G401 (cell line): ENCODE data around the gene COL27A1. TPM values are rescaled to one million over a fixed set of nuclear protein-coding genes. Genes with fewer than 3 reads are reported as not detected.

Experiments used
- DNase-seq: peaks from one replicate; pipeline ENCODE4 v3.0.0-alpha.2; 2015; ENCODE audit warnings: low spot score
- in situ Hi-C: cut with HindIII; loops from 2 replicates; pipeline ENCODE4 v1.10.0; 2016; ENCODE audit warnings: low sequenced_read_pairs, mixed read lengths
- total RNA-seq: library from RNA; depleted of rRNA; stranded (reverse); fragments of >200 nt; shearing (Covaris generic); gene quantifications from 2 replicates; pipeline ENCODE4 v1.2.3, GENCODE V29; 2014; rRNA removed

COL27A1 gene
- total RNA-seq, 1 experiment from 2014 or later = 2.8 TPM

DNA sequence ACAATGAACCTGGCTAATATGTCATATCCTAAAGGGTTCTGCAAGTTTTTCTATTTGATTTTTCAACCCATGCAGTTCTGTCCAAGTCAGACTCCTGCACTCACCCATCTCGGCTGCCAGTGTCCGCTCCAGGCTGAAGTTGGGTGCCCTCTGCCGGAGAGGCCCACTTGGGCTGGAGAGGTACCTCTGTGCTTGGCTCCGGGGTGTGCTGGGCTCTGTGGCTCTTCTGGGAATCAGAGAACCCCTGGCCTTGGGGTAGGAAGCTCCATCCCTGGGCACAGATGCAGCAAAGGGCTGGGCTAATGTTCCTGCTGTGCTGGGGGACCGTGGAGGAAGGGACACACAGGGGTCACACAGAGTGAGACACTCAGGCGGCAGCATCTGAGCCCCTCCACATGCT is 200.5 kb downstream of the COL27A1 start:
- DNase-seq = no peak
- in situ Hi-C loops = no loop called here

- DNase-seq = no peak
- in situ Hi-C loops = no loop called here
Observed at GRCh38 chr9:114356792-114357191, 201.5 kb downstream of the COL27A1 start.

- no peak for DNase-seq
- in situ Hi-C loops = no loop called here
Observed at GRCh38 chr9:114357360-114357759, 202.0 kb downstream of the COL27A1 start.

- no peak for DNase-seq
- in situ Hi-C loops = no loop called here
Observed at GRCh38 chr9:114357911-114358328, 202.6 kb downstream of the COL27A1 start.

GRCh38 chr9:114359801-114360200 is 204.5 kb downstream of the COL27A1 start:
- no peak for DNase-seq
- in situ Hi-C loops = no loop called here

DNA sequence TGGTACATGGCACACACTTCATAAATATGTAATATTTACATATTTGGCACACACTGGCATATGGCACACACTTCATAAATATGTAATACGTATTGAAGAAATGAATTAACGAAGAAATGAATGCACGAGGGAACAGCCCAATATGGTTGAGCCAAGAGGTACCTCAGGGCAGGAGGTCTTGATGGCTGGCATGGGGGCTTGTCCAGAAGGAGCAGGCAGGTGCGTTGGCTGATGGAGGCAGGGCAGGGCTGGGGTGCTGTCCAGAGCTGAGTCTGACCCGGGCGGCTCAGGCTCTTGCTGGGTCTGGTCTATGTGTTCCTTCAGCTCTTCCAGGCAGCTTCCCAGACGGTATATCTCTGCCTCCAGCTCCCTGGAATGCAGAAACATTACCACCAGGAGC is 206.2 kb downstream of the COL27A1 start:
- DNase-seq = no peak
- in situ Hi-C loops = no loop called here

Other genes with a start within 250 kb of the COL27A1 start
- gene AMBP, start 77.2 kb upstream of the COL27A1 start, total RNA-seq = not detected in 2 replicates
- gene KIF12, start 56.2 kb upstream of the COL27A1 start, total RNA-seq = 0.27 and 1.0 TPM in 2 replicates
- not detected in 2 replicates for gene ORM1, start 167.6 kb downstream of the COL27A1 start, total RNA-seq
- not detected in 2 replicates for gene ORM2, start 174.3 kb downstream of the COL27A1 start, total RNA-seq
- gene AKNA, start 232.4 kb downstream of the COL27A1 start, total RNA-seq = 3.1 and 5.1 TPM in 2 replicates